IPS DF 6.9 (cell line): ENCODE results near the gene RAP1A.

Source experiments
- DNase-seq: peaks from one replicate; pipeline ENCODE4 v3.0.0-alpha.2; 2013; ENCODE audit warnings: low read depth, low spot score
- H3K27ac ChIP-seq: one replicate; pipeline ENCODE4 v1.5.1; 2013; ENCODE audit warnings: low read length, control low read depth
- H3K27me3 ChIP-seq: 2 replicates; pipeline ENCODE4 v1.6.1; 2013; ENCODE audit warnings: mild to moderate bottlenecking, low read length; ENCODE audit not compliant: control insufficient read depth, insufficient read depth
- H3K36me3 ChIP-seq: 2 replicates; pipeline ENCODE4 v1.6.1; 2013; ENCODE audit warnings: low read length; ENCODE audit not compliant: control insufficient read depth, insufficient read depth
- H3K4me1 ChIP-seq: 2 replicates; pipeline ENCODE4 v1.6.1; 2013; ENCODE audit warnings: low read length; ENCODE audit not compliant: control insufficient read depth, insufficient read depth
- H3K4me3 ChIP-seq: 2 replicates; pipeline ENCODE4 v1.5.1; 2013; ENCODE audit warnings: mild to moderate bottlenecking, low read length
- H3K9me3 ChIP-seq: 2 replicates; pipeline ENCODE4 v1.6.1; 2013; ENCODE audit warnings: low read length, inconsistent platforms; ENCODE audit not compliant: control insufficient read depth, insufficient read depth
- WGBS: extraction: QIAGEN DNeasy Blood & Tissue Kit; methylation state at CpG from one replicate; pipeline ENCODE4 v1.1.7; 2013; ENCODE audit warnings: mixed read lengths, missing lambda C conversion rate; ENCODE audit not compliant: insufficient read length, insufficient coverage; 5-methylcytosine and 5-hydroxymethylcytosine counted together

The RAP1A gene

DNA sequence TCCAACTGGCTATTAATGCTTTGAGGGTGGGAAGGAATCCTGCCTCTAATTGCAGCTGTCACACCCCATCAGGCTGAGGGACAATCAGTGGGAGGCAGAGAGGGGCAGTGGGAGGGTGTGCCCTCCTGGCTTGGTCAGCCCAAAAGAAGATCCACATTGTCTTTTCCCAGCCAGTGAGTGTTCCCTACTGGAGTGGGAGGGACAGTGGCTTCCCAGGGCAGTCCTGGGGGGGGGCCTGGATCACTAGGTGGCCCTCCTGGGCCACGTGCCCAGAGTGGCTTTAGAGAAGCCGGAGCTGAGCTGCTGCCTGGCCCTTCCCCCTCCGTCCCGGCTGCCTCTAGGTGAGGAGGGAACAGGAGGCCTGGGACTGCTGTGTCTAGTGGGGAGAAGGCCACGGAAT, 105.6 kb downstream of the RAP1A start:
- DNase-seq, result no peak
- Histone ChIP-seq H3K4me1 (peaks cover 17% of the 10 kb centered on the region), H3K27ac (no peak overlapping the region), H3K36me3 (no peaks in the 10 kb centered on the region), H3K4me3 (no peak overlapping the region; the same call in 1 of the 2 replicates), H3K9me3 (no peaks in the 10 kb centered on the region), H3K27me3 (no peaks in the 10 kb centered on the region)
- no CpG with 5 or more reads among the region's 5 CpGs for WGBS

DNA sequence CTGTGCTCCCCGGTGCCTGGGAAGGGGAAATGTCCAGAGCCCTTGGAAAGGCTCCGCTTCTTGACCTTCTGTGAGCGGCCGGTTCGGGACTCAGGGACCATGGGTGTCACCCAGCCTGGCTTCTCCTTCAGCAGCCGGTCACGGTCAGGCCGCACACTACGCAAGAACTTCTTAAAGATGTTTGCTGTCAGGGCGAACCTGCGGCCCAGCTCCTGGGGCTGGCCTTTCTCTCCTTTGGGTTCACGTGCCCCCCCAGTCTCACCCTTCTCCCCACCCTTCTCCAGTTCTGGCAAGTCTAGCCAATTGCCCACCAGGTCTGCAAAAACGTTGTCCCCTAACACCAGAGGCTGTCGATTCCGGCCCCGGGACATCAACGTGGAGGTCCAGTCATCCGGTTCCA, 107.5 kb downstream of the RAP1A start:
- no peaks in the 10 kb centered on the region for H3K36me3 ChIP-seq
- no peak for DNase-seq
- WGBS, result no CpG with 5 or more reads among the region's 18 CpGs
- H3K4me1 ChIP-seq, result peaks cover 5% of the 10 kb centered on the region; the same call in 1 of the 2 replicates
- no peaks in the 10 kb centered on the region for H3K9me3 ChIP-seq
- H3K27me3 ChIP-seq, result no peaks in the 10 kb centered on the region
- H3K4me3 ChIP-seq, result no peak overlapping the region
- H3K27ac ChIP-seq, result no peak overlapping the region

DNA sequence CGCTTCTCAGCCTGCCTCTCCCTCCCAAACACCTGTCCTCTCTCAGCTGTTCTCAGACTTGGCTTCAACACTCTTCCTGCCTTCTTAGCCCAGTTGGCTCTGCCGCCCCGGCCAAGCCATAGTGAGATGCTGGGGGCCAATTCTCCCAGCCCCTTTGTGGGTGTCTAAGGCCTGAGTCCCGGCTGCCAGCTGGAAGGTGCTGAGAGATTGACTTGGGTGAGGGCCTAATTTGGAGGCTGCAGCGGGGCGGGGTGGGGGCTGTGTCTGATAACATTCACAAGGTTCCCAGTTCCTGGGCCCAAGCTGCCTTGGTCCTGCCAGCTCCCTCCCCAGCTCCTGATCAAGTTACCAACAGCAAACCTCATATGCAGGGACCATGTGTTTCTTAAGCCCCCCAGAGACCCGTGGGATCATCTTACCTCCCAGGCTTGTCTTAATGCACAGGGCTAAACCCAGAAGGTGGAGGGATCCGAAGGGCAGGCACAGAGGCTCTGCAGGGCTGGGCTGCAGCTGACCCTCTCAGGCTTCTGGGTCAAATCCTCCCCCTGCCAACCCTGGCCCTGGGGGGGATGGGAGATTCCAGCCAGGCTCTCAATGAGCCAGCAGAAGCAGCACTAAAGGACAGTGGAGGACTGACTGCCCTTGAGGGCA, 109.8 kb downstream of the RAP1A start:
- H3K36me3 ChIP-seq, result no peaks in the 10 kb centered on the region
- no peaks in the 10 kb centered on the region for H3K27me3 ChIP-seq
- H3K4me1 ChIP-seq, result peaks cover 3% of the 10 kb centered on the region; the same call in 1 of the 2 replicates
- no CpG with 5 or more reads among the region's 8 CpGs for WGBS
- no peak overlapping the region for H3K4me3 ChIP-seq
- H3K9me3 ChIP-seq, result no peaks in the 10 kb centered on the region
- no peak for DNase-seq
- no peak overlapping the region for H3K27ac ChIP-seq

DNA sequence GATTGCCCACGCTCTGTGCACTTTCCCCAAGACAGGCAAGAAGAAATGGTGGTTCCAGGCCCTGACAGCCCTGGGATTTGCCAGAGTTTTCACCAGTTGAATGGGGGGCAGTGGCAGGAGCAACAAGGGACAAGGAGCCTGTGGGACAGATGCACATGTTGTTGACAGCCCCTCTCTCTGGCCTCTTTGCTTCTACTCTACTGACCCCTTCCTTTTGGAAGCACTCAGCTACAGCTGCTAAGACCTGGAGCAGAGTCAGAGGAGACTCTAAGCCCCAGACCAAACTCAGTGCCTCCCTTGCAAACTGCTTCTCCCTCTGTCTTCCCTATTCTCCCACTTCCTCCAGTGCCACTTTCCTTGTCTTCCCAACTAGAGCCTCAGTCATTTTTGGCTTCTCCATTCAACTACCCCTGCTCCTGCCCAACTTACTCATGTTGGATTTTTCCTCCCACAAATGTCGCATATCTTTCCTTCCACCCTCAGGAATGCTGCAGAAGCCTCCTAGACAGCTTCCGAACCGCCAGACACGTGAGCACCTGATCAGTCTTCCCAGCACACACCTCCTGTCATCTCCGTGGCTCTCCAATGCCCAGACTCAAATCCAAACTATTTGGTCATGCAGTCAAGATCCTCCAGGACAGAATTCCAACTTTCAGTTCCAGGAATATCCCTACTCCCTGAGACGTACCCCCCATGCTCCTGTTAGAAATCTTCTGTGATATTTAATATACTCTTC, 110.5 kb downstream of the RAP1A start:
- H3K4me1 ChIP-seq, result peaks cover 2% of the 10 kb centered on the region; the same call in 1 of the 2 replicates
- no CpG with 5 or more reads among the region's 7 CpGs for WGBS
- DNase-seq, result no peak
- no peaks in the 10 kb centered on the region for H3K36me3 ChIP-seq
- H3K27ac ChIP-seq, result no peak overlapping the region
- no peaks in the 10 kb centered on the region for H3K9me3 ChIP-seq
- no peaks in the 10 kb centered on the region for H3K27me3 ChIP-seq
- no peak overlapping the region for H3K4me3 ChIP-seq

DNA sequence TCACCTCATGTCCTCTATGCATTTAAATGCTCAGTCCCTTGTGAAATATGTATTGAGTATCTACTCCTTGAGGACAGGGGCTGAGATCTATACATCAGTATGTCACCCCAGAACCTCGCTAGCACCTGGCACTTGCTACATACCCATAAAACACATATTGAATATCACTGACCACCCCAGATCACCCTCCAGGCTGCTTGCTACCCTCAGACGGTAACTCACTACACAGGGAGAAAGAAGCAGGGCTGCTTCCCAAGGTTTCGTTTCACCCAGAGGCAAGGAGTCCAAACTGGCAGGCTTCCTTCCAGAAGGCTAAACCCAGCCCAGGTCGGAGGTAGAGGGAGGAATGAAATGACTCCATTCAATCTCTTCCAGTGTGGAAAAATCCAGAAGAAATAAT, 111.1 kb downstream of the RAP1A start:
- Histone ChIP-seq H3K27me3 (no peaks in the 10 kb centered on the region), H3K36me3 (no peaks in the 10 kb centered on the region)
- no CpG with 5 or more reads among the region's 4 CpGs for WGBS

DNA sequence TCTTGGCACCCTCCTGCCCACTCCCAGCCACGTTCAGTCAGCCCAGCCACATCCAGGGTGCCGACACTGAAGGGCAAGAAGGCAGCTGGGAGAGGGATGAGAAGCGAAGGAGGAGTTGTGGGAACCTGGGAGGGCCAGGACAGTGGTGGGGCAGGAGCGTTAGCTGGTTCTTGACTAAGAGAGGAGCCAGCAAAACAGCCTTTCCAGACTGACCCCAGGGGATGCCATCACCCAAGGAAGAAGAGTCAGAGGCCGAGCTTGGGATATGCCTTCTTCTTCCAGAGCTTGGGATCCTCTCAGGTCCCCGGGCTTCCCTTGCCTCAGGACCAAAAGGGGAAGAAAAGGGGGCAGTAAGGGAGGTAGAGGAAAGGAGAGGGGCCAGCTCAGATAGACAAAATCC, 112.4 kb downstream of the RAP1A start:
- Histone ChIP-seq H3K4me1 (peaks cover 7% of the 10 kb centered on the region), H3K4me3 (no peak overlapping the region), H3K9me3 (no peaks in the 10 kb centered on the region), H3K27me3 (no peaks in the 10 kb centered on the region), H3K27ac (no peak overlapping the region), H3K36me3 (no peaks in the 10 kb centered on the region)
- WGBS, result no CpG with 5 or more reads among the region's 6 CpGs
- DNase-seq, result no peak

More for the DNA sequence above, 111.1 kb downstream of the RAP1A start:
- DNase-seq, result no peak
- H3K4me3 ChIP-seq, result no peak overlapping the region
- peaks cover 1% of the 10 kb centered on the region for H3K4me1 ChIP-seq
- no peak overlapping the region for H3K27ac ChIP-seq
- no peaks in the 10 kb centered on the region for H3K9me3 ChIP-seq

DNA sequence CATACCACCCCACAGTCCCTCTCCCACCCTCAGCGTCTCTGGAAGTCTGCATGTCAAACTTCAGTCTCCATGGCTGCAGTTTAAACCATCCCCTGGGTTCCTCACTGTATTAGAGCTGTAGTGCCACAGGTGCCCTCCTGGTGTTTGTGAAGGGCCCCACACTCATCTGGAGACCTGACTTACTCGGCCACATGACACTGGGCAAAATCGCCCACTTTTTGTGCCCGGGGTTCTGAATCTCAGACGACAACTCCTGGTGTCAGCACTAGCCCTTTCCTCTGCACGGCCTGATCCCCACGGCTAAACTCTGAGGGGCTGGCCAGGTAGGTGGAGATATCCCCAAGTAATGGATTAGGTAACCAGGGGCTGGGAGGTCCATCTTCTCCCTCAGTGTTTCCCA, 113.1 kb downstream of the RAP1A start:
- Histone ChIP-seq H3K36me3 (no peaks in the 10 kb centered on the region), H3K9me3 (no peaks in the 10 kb centered on the region), H3K4me3 (no peak overlapping the region), H3K27ac (no peak overlapping the region), H3K27me3 (no peaks in the 10 kb centered on the region), H3K4me1 (peaks cover 11% of the 10 kb centered on the region)
- DNase-seq, result no peak
- no CpG with 5 or more reads among the region's 7 CpGs for WGBS

DNA sequence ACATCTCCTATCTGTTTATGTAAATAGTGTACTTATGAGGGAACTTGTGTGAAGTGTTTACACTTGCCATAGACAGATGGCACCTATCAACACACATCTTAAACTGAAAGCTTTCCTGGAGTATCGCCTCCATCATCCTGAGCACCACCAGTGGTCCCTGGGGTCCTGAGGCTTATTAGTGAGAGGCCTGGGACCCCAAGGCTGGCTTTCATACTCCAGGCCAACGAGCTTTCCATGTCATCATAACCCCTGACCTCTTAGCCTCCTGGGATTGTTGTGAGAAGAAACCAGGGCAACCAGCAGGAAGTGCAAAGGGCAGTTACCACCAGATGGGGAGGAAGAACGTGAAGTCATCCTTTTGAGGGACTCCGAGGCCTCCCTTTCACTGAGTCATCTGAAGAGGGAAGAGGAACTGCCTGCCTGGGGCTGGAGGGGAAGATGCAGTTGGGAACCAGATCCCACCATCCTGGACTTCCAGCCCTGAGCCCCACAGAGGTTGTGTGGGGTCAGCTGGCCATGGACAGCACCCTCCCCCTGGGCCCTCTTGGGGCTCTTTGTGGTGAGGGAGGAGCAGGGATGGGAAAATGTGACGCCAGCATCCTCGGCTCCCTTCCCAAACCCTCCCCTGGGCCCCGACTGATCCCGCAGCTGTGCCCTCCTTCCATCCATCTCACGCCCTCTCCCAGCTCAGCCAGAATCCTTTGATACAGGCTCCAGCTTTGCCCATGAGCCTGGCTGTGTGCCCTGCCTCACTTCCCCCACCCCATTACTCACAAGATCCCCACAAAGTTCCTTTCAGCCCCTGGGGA, 113.8 kb downstream of the RAP1A start:
- no peaks in the 10 kb centered on the region for H3K36me3 ChIP-seq
- no peak overlapping the region for H3K27ac ChIP-seq
- peaks cover 12% of the 10 kb centered on the region for H3K4me1 ChIP-seq

DNA sequence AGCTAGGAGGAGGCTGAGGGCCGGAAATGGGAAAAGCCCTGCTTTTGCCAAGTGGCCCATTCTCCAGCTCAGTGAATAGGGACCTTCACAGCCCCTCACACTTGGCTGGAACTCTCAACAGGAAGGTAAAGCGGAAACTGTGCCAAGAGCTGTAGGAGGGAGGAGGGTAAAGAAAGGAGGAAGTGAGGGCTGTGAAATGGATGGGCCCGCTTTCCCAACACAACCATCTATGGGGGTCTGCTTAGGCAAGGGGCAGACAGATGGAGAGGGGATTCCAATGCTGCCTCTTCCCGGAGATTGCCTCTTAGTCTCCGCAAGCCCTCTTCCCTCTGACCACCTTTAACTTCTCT, 114.4 kb downstream of the RAP1A start:
- H3K9me3 ChIP-seq, result no peaks in the 10 kb centered on the region
- no peak overlapping the region for H3K27ac ChIP-seq
- H3K4me3 ChIP-seq, result no peak overlapping the region
- DNase-seq, result no peak
- WGBS, result no CpG with 5 or more reads among the region's 5 CpGs
- no peaks in the 10 kb centered on the region for H3K27me3 ChIP-seq
- no peaks in the 10 kb centered on the region for H3K36me3 ChIP-seq
- peaks cover 12% of the 10 kb centered on the region for H3K4me1 ChIP-seq

More for the DNA sequence above, 113.8 kb downstream of the RAP1A start:
- no peak for DNase-seq
- no peak overlapping the region for H3K4me3 ChIP-seq
- WGBS, result no CpG with 5 or more reads among the region's 9 CpGs
- no peaks in the 10 kb centered on the region for H3K9me3 ChIP-seq
- no peaks in the 10 kb centered on the region for H3K27me3 ChIP-seq

DNA sequence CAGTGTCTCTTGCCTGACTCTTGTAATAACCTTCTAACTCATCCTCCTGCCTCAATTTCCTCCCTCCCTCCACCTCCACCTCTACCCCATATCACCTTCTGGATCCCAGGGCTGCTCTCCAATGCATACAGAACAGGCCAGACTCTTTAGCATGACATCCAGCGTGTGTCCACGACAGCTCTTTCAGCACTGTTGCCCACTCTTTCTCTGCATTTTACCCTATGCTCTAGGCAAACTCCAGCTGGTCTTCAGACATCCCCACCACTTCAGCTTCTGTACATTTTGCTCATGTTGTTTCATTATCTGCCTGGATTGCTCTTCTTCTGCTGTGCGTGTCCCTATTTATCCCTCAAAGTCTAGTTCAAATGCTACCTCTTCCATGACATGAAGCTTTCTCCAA, 114.8 kb downstream of the RAP1A start:
- DNase-seq, result no peak
- Histone ChIP-seq H3K27ac (no peak overlapping the region), H3K27me3 (no peaks in the 10 kb centered on the region), H3K36me3 (no peaks in the 10 kb centered on the region), H3K4me1 (peaks cover 12% of the 10 kb centered on the region), H3K4me3 (no peak overlapping the region), H3K9me3 (no peaks in the 10 kb centered on the region)
- WGBS, result no CpG with 5 or more reads among the region's 3 CpGs
